ENCODE measurements around the gene NUBP1.
A peak's percentile ranks its signal among the peaks of the same experiment; 100 is the strongest.

Gene NUBP1

GRCh38 chr16:10699756-10700155 is 43.9 kb upstream of the NUBP1 start:
- TF ChIP-seq, protein P1, sequence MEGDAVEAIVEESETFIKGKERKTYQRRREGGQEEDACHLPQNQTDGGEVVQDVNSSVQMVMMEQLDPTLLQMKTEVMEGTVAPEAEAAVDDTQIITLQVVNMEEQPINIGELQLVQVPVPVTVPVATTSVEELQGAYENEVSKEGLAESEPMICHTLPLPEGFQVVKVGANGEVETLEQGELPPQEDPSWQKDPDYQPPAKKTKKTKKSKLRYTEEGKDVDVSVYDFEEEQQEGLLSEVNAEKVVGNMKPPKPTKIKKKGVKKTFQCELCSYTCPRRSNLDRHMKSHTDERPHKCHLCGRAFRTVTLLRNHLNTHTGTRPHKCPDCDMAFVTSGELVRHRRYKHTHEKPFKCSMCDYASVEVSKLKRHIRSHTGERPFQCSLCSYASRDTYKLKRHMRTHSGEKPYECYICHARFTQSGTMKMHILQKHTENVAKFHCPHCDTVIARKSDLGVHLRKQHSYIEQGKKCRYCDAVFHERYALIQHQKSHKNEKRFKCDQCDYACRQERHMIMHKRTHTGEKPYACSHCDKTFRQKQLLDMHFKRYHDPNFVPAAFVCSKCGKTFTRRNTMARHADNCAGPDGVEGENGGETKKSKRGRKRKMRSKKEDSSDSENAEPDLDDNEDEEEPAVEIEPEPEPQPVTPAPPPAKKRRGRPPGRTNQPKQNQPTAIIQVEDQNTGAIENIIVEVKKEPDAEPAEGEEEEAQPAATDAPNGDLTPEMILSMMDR (IDR thresholded peaks at IDR 0.05; ENCODE audit: poor library complexity, severe bottlenecking) = no peak
- ATAC-seq (ENCODE audit: low read depth) (no peak), DNase-seq (ENCODE audit: low spot score) (no peak)
- Histone ChIP-seq H3K27ac (ENCODE audit: poor library complexity, severe bottlenecking) (no peak overlapping the region), H3K9me3 (ENCODE audit: severe bottlenecking) (no peaks in the 10 kb centered on the region), H3K36me3 (ENCODE audit: low read depth) (no peaks in the 10 kb centered on the region), H3K4me1 (ENCODE audit: insufficient read depth, poor library complexity, severe bottlenecking) (no peaks in the 10 kb centered on the region), H3K27me3 (ENCODE audit: insufficient read depth, poor library complexity, severe bottlenecking) (no peaks in the 10 kb centered on the region), H3K4me3 (ENCODE audit: severe bottlenecking) (no peak overlapping the region)

DNA sequence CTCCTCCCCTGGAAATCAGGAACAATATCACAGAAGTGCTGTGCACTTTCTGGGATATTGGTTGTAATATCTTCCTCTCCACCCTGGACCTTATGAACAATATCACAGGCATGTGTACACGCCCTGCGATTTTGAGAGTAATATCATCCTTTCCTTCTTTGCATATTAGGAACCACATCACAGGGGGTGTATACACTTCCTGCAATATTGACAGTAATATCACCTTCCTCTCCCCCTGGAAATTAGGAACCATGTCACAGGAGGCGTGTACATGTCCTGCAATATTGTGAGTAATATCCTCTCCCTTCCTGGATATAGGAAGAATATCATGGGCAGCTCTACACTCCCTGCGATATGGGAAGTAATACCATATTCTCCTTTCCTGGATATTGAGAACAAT is 34.7 kb upstream of the NUBP1 start:
- Histone ChIP-seq H3K27me3 (ENCODE audit: insufficient read depth, poor library complexity, severe bottlenecking) (no peaks in the 10 kb centered on the region), H3K9me3 (ENCODE audit: severe bottlenecking) (no peaks in the 10 kb centered on the region), H3K4me3 (ENCODE audit: severe bottlenecking) (no peak overlapping the region), H3K4me1 (ENCODE audit: insufficient read depth, poor library complexity, severe bottlenecking) (peaks cover 3% of the 10 kb centered on the region), H3K27ac (ENCODE audit: poor library complexity, severe bottlenecking) (no peak overlapping the region), H3K36me3 (ENCODE audit: low read depth) (no peaks in the 10 kb centered on the region)
- TF ChIP-seq, protein P1 (IDR thresholded peaks at IDR 0.05; ENCODE audit: poor library complexity, severe bottlenecking) = no peak
- DNase-seq (ENCODE audit: low spot score) (no peak), ATAC-seq (ENCODE audit: low read depth) (peak; percentile 85)

- ATAC-seq (ENCODE audit: low read depth) = no peak
- H3K9me3 ChIP-seq (ENCODE audit: severe bottlenecking) = no peaks in the 10 kb centered on the region
- TF ChIP-seq, protein P1 (IDR thresholded peaks at IDR 0.05; ENCODE audit: poor library complexity, severe bottlenecking) = no peak
- no peak for DNase-seq (ENCODE audit: low spot score)
- no peak overlapping the region for H3K4me3 ChIP-seq (ENCODE audit: severe bottlenecking)
- no peaks in the 10 kb centered on the region for H3K36me3 ChIP-seq (ENCODE audit: low read depth)
- peaks cover 7% of the 10 kb centered on the region for H3K4me1 ChIP-seq (ENCODE audit: insufficient read depth, poor library complexity, severe bottlenecking)
- no peak overlapping the region for H3K27ac ChIP-seq (ENCODE audit: poor library complexity, severe bottlenecking)
- no peaks in the 10 kb centered on the region for H3K27me3 ChIP-seq (ENCODE audit: insufficient read depth, poor library complexity, severe bottlenecking)
Measured at GRCh38 chr16:10728003-10728887, 15.4 kb upstream of the NUBP1 start.

GRCh38 chr16:10729104-10730048 is 14.3 kb upstream of the NUBP1 start:
- peaks cover 7% of the 10 kb centered on the region for H3K4me1 ChIP-seq (ENCODE audit: insufficient read depth, poor library complexity, severe bottlenecking)
- ATAC-seq (ENCODE audit: low read depth) (peak; percentile 96), DNase-seq (ENCODE audit: low spot score) (peak; percentile 75)
- H3K4me3 ChIP-seq (ENCODE audit: severe bottlenecking) = no peak overlapping the region
- no peak overlapping the region for H3K27ac ChIP-seq (ENCODE audit: poor library complexity, severe bottlenecking)
- no peaks in the 10 kb centered on the region for H3K36me3 ChIP-seq (ENCODE audit: low read depth)
- no peaks in the 10 kb centered on the region for H3K27me3 ChIP-seq (ENCODE audit: insufficient read depth, poor library complexity, severe bottlenecking)
- TF ChIP-seq, protein P1 (IDR thresholded peaks at IDR 0.05; ENCODE audit: poor library complexity, severe bottlenecking) = peak; percentile 26
- H3K9me3 ChIP-seq (ENCODE audit: severe bottlenecking) = no peaks in the 10 kb centered on the region
